DMS 273 (cell line): Measurements from ENCODE around the gene SFXN2.
"Not testable (repeated sequence)": the region's sequence is repeated elsewhere in the genome, so short reads cannot be mapped to it uniquely, and the experiment has no call there.

Source experiments
- DNase-seq: peaks from one replicate; lab custom pipeline; 2025; ENCODE audit not compliant: unreplicated experiment; lab: John Stamatoyannopoulos, UW

SFXN2 gene

GRCh38 chr10:102720337-102720736 is 5.9 kb downstream of the SFXN2 start:
- DNase-seq: no peak

DNA sequence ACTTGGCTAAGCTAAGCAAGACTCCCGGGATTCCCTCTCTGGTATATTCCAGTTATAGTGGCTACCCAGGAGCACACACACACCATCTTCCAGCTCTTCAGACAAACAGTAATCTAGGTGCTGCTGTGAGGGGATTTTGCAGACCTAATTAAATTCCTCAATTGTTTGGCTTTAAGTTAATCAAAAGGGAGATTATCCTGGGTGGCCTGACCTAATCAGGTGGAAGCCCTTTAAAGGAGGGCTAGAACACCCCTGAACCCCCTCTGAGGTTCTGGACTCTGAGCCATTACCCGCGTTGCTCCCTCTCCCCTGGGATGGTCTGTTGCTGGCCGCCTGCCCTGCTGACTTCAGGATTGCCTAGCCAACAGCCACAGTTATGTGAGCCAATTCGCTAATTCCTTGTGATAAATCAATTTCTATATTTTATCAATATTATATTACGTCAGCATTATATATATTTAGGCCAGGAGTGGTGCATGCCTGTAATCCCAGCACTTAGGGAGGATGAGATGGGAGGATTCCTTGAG is 6.4 kb downstream of the SFXN2 start:
- no peak for DNase-seq

DNA sequence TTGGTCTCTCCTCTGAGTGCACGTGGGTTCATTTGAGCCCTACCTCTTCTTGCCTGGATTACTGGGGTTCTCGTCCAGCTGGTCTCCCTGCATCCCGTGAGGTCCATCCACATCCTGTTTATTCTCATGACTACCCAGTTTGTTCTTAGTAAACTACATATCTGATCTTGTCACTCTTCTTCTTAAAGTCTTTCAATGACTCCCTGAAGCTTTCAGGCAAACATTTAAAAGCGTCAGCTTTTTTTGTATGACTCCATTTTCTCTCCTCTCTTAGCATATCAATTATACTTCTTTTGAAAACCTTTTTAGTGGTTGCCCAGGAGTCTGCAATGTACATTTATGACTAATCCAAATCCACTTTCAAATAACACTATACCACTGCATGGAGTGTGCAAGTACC is 7.5 kb downstream of the SFXN2 start:
- no peak for DNase-seq

DNA sequence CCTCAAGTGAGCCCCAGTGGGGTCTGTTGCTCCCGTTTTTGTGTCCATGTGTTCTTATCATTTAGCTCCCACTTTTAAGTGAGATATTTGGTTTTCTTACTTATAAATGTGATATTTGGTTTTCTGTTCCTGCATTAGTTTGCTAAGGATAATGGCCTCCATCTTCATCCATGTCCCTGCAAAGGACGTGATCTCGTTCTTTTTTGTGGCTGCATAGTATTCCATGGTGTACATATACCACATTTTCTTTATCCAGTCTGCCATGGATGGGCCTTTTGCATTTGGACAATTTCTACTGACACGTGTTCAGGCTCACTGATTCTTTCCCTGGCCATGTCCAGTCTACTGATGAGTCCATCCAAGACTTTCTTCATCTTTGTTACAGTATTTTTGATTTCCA is 9.6 kb downstream of the SFXN2 start:
- DNase-seq: no peak

DNA sequence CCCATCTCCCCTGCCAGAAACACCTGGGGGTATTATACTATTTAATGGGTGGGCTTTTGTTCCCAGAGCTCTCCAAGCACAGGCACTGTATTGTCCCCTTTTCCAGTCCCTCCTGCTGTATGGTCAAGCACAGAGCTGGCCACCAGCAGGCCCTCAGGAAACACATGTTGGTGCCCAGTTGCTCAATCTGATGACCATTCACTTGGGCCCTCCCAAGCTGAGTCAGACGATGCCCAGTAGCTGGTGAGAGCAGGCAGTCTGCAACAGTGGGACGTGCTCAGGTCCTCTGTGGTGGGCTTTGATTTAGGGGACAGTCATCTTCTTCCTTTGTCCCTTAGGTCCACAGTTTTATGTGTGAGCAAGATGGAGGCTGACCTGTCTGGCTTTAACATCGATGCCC is 11.8 kb downstream of the SFXN2 start:
- DNase-seq: no peak

DNA sequence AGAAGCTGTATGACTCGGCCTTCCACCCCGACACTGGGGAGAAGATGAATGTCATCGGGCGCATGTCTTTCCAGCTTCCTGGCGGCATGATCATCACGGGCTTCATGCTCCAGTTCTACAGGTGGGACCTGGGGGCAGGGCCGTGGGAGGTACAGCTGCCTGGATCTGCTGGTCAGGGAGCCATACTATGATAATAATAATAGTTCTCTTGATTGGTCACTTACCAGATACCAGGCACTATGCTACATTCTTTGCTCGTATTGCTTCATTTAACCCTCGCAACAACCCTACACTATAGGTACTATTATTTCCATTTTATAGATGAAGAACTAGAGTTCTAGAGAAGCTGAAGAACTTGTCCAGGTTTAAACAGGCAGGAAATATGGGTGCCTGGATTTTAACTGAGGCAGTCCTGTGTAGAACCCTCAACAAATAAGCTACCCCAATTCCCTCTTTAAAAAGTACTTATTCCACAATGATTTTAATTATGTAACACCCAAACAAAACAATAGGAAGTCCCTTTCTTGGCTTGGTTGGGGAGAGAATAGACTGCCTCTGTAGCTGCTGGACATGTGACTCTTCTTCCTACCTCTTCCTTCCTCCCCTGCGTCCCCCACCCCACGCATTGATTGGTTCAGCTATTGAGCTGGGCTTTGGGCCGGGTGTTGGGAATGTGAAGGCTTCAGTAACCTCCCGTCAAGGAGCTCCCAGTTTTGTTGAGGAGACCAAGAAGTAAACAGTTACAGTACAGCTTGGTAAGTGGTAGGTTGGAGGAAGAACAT is 12.8 kb downstream of the SFXN2 start:
- no peak for DNase-seq

- peak; percentile 84 for DNase-seq
These were observed 14.9 kb downstream of the SFXN2 start for GRCh38 chr10:102729029-102730026.

- no peak for DNase-seq
These were observed 16.9 kb downstream of the SFXN2 start for GRCh38 chr10:102731222-102731800.

DNA sequence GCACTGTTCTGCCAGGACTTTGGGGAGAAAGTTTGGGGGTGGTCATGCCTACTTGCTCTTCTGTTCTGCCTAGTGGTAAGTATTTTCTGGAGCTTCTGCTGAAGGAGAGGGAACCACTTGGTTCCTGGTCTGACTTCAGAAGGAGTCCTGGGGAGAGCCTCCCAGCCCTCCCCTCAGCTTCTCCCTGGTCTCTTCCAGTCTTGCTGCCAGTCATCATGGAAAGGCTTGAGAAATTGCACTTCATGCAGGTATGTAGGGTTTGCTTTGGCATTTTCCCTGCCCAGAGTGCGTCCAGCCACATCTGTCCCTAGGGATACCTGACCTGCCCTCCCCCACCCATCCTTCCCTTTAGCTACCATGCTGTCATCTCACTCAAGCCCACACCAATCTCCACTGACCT is 18.2 kb downstream of the SFXN2 start:
- no peak for DNase-seq

GRCh38 chr10:102735065-102735562 is 20.7 kb downstream of the SFXN2 start:
- no peak for DNase-seq

GRCh38 chr10:102738692-102739121 is 24.3 kb downstream of the SFXN2 start:
- no peak for DNase-seq

GRCh38 chr10:102740229-102740628 is 25.8 kb downstream of the SFXN2 start:
- no peak for DNase-seq

DNA sequence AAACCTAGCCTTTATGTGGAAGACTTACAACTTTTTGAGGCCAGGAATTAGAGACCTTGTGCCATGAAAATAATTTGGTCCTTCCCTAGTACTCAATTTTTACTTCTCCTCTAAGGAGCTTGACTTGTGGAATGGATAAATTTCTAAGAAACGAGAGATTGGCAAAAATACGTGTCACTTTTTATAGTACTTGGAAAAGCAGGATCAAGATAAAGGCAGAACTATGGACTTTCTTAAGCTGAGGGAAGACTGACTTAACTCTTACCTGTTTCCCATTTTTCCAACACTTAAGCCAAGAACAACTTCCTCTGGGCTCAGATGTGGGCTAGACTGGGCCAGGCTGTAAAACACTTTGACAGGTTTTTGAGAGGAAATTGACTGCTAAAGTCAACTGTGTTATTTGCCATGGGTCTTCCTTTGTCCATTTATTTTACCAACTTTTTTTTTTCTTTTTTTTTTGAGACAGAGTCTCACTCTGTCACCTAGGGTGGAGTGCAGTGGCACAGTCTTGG is 27.3 kb downstream of the SFXN2 start:
- DNase-seq: no peak

- not testable (repeated sequence) for DNase-seq
These were observed 27.9 kb downstream of the SFXN2 start for GRCh38 chr10:102742313-102742712.

- peak; percentile 55 for DNase-seq
These were observed 28.7 kb downstream of the SFXN2 start for GRCh38 chr10:102743078-102743587.

- DNase-seq: peak; percentile 98
These were observed 29.3 kb downstream of the SFXN2 start, which contains the start of gene WBP1L for GRCh38 chr10:102743588-102744373. Gene WBP1L, plus strand, starts transcription at chr10:102743948. Its CDS starts 106 bp downstream, at chr10:102744054.

DNA sequence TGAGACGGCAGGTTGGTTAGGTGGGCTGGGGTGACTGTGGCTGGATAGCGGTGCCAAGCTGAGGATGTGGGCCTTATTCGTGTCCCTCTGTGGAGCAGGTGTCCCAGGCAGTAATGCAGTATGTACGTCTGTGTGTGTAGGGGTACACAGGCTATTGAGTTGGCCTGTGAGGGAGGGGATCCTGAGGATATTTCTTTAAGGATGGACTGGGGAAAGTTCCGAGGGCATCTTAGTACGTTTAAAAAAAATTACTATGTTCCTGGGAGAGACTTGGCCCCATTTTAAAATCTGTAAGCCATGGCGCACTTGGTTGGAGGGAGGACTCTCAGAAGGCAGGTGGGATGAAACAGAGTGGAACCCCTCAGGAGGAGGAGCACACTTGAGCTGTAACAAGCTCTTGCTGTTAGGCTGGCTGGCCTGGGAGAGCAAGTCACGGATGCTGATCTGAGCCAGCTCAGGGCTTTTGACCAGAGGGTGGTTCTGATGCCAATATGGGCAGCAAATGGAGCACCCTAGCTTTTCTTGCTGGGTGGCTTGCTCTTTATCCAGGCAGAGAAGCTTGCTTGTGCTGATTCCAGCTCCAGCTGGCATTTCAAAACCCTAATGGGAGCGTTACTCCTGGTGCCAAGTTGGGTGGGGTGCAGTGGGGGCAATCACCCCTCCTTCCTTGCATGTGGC is 30.1 kb downstream of the SFXN2 start:
- peak; percentile 45 for DNase-seq

DNA sequence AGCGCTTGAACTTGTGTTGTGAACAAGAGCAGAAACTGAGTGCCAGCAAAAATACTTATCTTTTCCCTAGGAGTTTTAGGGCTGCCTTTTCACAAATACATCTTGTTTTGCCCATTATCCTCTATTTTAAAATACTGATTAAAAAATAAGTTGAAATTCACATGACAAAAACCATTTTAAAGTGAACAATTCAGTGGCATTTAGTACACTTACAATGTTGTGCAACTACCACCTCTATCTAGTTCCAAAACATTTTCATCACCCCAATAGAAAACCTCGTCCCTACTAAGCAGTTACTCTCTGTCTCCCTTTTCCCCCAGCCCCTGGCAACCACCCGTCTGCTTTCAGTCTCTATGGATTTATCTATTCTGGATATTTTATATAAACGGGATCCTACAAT is 30.7 kb downstream of the SFXN2 start:
- DNase-seq: no peak

GRCh38 chr10:102752266-102752930 is 38.0 kb downstream of the SFXN2 start:
- no peak for DNase-seq
